ENCODE data around the gene ITGA8. TPM values are rescaled to one million over a fixed set of nuclear protein-coding genes. Genes with fewer than 3 reads are reported as not detected.
"Not testable (repeated sequence)": the region's sequence is repeated elsewhere in the genome, so short reads cannot be mapped to it uniquely, and the experiment has no call there.

The ITGA8 gene
- polyA plus RNA-seq, 3 donors, result 0.35 to 4.3 (median 2.6) TPM

DNA sequence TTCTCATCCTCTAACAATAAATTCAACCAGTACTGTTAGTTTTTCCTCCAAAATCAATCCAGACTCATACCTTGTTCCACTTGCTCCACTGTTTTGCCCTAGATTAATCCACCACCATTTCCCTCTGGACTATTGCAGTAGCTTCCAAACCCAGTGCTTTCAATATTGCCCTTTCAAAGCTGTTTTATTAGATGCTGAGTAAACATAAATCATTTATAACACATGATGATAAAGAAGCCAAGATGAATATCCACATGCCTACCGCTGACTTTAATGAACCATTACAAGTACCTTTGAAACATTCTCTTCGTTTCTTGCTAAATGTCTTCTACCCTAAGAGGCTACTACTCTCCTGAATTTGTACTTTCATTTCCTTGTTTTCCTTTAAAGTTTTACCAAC lies 174.5 kb downstream of the ITGA8 start:
- no peak overlapping the region for H3K27ac ChIP-seq (ENCODE audit: low read depth, low read length)

DNA sequence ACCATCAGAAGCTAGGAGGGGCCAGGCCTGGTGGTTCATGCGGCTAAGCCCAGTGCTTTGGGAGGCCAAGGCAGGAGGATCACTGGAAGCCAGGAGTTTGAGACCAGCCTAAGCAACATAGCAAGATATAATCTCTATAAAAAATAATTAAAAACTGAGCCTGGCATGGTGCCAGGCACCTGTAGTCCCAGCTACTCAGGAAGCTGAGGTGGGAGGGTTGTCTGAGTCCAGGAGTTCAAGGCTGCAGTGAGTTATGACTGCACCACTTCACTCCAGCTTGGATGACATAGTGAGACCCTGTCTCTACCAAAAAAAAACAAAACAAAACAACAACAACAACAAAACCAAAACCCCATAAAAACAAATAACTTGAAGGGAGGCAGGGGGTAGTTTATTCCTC lies 175.7 kb downstream of the ITGA8 start:
- H3K27ac ChIP-seq (ENCODE audit: low read depth, low read length), result no peak overlapping the region
- 95 to 100% (median 100%) methylated on average over 1 of the region's 1 CpG for WGBS, 3 donors

More for the DNA sequence above, 174.5 kb downstream of the ITGA8 start:
- WGBS, 3 donors, result 83 to 93% (median 83%) methylated on average over 2 of the region's 2 CpGs

DNA sequence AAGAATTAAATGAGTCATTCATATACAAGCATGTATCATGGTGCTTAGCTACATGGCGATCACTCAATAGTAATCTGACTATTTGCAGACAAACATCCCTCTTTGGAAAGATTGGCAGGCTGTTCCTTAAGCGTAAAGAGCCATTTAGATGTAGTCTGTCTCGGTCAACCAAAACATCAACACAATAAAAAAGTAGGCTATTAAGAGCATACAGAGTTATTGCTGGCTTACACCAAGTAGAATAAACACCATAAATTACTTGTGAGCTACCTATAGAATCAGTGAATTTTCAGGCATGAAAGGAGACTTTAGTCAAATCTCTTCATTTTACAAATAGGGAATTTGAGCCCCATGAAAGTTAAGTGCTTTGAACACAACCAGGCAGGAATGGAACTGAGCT lies 176.9 kb downstream of the ITGA8 start:
- no peak overlapping the region for H3K27ac ChIP-seq (ENCODE audit: low read depth, low read length)
- 79 to 95% (median 91%) methylated on average over 3 of the region's 3 CpGs for WGBS, 3 donors

DNA sequence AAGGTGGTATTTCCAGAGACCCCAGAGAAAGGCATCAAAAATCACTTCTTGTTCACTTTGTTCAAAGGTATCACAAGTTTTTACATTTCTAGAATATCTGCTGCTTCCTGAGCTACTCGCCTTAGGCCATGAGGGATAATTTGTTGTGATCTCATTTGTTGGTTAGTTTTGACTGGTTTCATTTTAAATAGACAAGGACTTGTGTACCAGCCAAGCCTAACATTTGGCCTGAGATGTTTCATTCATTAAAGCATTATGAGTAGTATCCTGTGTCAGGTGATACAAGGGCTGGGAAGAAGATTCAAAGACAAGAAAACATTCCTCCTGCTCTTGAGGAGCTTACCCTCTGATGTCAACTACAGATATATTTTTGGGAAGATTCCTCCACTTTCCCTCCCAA lies 178.3 kb downstream of the ITGA8 start:
- no peak overlapping the region for H3K27ac ChIP-seq (ENCODE audit: low read depth, low read length)
- WGBS, 3 donors, result 63 to 88% (median 78%) methylated on average over 1 of the region's 1 CpG

DNA sequence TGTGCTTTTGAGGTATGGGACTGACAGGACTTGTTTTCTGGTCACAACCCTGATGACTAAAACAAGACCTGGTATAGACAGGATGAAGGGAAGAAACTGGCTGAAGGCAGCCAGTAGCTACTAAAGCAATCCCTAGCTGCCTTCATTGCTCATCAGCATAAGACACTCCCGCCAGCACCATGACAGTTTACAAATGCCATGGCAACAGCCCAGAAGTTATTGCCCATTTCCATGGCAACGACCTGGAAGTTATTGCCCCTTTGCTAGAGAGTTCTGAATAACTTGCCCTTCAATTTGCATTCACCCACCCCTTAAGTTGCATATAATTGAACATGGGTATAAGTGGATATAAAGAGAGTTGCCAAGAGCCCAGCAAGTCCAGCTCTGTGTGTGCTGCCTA lies 179.0 kb downstream of the ITGA8 start:
- WGBS, 3 donors, result 60 to 81% (median 81%) methylated on average over 2 of the region's 2 CpGs
- no peak overlapping the region for H3K27ac ChIP-seq (ENCODE audit: low read depth, low read length)

DNA sequence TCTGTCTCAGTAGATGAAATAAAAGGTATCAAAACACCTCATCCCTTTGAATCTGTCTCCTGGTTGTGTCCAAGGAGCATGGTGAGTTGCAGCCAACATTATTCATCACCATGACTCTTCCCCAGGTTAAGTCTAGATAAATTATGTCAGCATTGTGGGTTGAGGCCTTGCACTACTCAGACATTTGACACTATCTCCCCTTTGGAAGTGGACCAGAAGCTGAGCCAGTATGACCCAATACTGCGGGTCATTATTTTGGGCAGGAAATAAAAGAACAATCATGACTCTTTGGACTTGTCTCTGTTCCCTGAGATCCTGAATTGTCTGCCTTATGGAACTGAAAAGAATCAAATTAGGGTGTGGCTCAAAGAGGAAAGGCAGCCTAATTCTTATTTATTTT lies 180.5 kb downstream of the ITGA8 start:
- H3K27ac ChIP-seq (ENCODE audit: low read depth, low read length), result no peak overlapping the region
- 58 to 69% (median 63%) methylated on average over 1 of the region's 1 CpG for WGBS, 3 donors

DNA sequence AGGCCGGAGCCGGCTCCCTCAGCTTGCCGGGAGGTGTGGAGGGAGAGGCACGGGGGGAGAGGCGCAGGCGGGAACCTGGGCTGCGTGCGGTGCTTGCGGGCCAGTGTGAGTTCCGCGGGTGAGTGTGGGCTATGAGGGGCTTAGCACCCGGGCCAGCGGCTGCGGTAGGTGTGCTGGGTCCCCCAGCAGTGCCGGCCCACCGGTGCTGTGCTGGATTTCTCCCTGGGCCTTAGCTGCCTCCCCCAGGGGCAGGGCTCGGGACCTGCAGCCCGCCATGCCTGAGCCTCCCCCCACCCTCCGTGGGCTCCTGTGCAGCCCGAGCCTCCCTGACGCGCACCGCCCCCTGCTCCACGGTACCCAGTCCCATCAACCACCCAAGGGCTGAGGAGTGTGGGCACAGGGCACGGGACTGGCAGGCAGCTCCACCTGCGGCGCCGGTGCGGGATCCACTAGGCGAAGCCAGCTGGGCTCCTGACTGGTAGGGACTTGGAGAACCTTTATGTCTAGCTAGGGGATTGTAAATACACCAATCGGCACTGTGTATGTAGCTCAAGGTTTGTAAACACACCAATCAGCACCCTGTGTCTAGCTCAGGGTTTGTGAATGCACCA lies 184.7 kb downstream of the ITGA8 start:
- not testable (repeated sequence) for H3K27ac ChIP-seq (ENCODE audit: low read depth, low read length)
- WGBS, 3 donors, result 91 to 99% (median 93%) methylated on average over 25 to 31 of the region's 31 CpGs

DNA sequence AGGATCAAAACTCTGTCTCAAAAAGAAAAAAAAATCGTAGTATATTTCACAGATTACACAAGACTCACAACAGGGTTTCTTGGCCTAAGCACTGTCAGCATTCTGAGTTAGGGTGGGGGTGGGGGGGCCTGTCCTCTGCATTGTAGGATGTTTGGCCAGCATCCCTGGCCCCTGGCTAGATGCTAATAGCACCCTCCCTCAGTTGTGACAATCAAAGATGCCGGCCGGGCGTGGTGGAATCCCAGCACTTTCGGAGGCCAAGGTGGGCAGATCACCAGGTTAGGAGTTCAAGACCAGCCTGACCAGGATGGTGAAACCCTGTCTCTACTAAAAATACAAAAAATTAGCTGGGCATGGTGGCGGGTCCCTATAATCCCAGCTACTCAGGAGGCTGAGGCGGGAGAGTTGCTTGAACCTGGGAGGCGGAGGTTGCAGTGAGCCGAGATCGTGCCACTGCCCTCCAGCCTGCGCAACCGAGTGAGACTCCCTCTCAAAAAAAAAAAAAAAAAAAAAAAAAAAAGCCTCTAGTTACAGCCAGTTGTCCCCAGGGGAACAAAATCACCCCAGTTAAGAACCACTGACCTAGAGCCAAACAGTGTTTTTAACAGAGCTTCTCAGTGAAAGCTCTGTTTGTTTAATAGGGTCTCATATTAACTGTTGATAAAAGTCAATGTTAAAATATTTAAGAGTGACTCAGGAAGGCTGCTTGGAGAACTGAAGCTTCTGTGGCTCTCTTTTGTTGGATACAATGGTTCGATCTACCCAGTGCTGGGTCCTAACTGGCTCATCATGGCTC lies 187.6 kb downstream of the ITGA8 start:
- WGBS, 3 donors, result 81 to 88% (median 87%) methylated on average over 13 of the region's 13 CpGs
- H3K27ac ChIP-seq (ENCODE audit: low read depth, low read length), result no peak overlapping the region

DNA sequence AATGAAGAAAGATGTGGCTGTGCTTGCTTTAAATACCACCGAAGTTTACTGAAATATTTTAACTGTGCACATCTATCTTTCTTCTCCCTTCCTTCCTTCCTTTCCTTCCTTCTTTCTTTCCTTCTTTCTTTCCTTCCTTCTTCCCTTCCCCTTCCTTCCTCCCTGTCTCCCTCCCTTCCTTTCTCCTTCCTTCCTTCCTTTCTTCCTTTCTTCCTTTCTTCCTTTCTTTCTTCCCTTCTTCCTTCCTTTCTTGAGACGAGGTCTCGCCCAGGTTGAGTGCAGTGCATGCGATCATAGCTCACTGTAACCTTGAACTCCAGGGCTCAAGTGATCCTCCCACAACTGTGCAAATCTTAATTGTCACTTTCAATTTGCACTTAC lies 190.9 kb downstream of the ITGA8 start:
- no peak overlapping the region for H3K27ac ChIP-seq (ENCODE audit: low read depth, low read length)
- WGBS, 3 donors, result 69 to 76% (median 74%) methylated on average over 4 of the region's 4 CpGs

DNA sequence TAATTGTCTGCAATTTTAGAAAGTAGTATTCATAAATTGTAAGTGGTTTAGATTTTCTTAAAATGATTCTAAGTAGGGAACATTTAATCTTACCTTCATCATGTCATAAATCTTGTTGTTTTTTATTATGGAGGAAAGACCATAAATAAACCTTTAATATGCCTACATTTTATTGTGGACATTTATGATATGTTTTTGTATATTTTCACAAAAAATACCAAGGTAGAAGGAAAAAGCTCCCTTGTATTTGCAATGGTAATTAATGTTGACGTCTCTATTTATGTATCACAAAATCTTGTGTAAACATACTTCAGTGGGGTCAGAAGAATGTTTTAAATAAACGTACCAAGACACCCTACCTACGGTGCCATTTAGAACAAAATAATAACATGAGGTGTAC lies 193.0 kb downstream of the ITGA8 start:
- WGBS, 3 donors, result 23 to 48% (median 47%) methylated on average over 3 of the region's 3 CpGs
- no peak overlapping the region for H3K27ac ChIP-seq (ENCODE audit: low read depth, low read length)

DNA sequence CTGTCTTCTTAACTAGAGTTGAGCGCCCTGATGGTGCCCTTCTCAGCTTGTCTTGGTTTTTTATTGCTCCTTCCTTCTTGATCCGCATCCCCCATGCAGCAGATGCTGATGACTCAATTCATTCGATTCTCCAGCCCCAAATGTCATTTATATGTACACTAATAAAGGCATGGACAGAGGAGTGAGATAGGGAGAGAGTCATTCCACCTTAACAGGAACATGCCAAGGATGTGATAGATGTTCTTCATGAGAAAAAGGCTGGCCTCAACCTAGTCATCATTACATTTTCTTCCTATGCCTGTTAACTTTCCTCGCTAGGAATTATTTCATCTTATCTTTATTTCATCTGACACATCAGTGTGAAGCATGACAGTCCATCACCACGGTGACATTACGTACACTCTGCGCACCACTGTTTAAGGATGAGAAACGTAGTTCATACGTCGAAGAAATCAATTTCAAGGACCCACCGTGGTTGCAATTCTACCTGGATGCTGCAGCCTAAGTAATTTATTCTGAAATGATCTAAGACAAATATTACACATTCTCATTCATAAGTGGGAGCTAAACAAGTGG lies 198.3 kb downstream of the ITGA8 start:
- 74 to 86% (median 85%) methylated on average over 11 of the region's 11 CpGs for WGBS, 3 donors

DNA sequence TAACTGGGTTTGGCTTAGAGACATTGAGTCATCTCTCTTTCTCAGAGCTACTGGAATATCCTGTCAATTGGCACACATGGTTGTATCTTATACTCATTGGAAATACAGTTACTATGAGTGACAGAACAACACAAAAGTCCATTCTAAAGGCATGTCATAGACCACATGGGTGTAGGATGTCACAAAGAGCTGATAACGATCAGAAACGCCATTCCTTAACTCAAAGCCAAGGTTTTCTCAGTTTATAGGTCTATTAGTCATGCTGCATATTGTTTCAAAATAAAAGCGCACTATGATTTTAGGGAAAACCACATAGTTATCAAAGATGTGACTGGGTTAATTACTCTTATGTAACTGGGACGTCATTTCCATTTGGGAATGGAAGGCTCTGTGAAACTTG lies 201.5 kb downstream of the ITGA8 start:
- 65 to 69% (median 66%) methylated on average over 4 of the region's 4 CpGs for WGBS, 3 donors
- no peak overlapping the region for H3K27ac ChIP-seq (ENCODE audit: low read depth, low read length)

More for the DNA sequence above, 198.3 kb downstream of the ITGA8 start:
- H3K27ac ChIP-seq (ENCODE audit: low read depth, low read length), result no peak overlapping the region

DNA sequence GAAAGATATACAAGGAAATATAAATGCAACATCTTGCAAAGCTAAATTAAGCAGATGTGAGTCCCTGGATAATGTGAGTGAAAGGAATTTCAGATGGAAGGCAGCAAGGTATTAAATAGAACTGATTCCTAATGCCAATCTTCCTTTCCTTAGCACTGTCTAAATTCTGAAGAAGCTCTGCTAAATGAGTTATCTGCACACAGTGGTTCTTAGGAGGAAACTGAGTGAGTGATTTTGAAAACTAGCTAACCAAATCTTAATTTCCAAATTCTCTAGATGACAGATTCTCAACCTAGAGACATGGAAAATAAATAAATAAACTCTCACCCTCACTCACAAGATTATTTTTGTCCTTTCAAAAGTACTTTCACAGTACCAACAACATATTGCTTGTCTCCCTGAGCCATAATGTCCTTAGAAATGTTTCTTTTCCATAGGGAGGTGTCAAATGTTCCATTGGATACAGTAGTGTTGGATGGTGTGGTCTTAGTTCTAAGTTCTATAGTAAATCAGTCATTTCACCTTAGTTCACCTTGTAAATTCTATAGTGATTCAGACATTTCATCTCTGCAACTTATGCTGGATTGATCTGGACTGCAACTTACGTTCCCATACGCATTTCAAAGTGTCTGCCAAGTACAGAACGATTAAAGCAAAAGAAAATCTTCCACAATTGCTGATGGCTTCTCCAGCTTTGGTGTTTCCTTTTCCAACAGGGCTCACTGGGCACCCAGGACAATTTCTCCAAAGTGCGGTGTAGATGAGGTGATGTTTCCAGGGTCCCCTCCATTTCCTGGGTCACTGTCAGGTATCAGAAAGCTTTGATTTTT lies 203.3 kb downstream of the ITGA8 start:
- no peak overlapping the region for H3K27ac ChIP-seq (ENCODE audit: low read depth, low read length)
- 74 to 91% (median 85%) methylated on average over 4 of the region's 4 CpGs for WGBS, 3 donors

DNA sequence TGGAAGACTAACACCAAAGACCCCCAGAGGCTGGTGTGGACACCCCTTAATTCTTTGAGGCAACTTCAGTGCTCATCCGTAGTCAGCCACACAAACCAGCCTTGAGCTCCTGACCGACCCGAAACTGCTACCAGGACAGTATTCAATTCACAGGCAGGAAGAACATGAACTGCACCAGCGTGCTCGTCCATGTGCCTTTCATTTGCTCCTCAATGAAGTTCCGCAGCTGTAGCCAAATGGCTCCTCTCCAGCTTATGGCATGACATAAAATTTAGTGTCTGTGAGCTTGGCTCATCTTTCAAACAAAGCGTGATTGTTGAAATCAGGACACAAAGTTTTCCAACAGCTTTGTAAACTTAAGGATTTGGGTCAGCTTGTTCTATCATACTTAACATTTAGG lies 204.5 kb downstream of the ITGA8 start:
- no peak overlapping the region for H3K27ac ChIP-seq (ENCODE audit: low read depth, low read length)
- 57 to 70% (median 63%) methylated on average over 7 of the region's 7 CpGs for WGBS, 3 donors

DNA sequence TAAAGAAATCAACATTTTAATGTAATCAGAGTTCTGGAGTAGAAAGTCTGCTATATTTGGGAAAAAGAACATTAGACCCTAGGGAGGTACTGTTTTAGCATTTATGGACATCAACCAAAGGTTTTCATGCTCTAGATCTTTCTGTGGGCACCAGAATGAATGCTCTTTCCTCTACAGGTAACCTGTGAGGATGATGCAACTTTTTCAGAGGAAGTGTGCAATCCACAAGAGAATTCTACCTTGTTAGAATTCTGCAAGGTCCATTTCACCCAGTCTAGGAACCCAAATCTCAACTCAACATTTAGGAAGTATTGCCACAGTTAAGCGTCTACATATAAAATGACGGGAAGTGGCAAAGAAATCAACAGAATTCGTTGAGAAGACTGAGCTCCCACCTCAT lies 208.8 kb downstream of the ITGA8 start:
- 50 to 60% (median 53%) methylated on average over 3 of the region's 3 CpGs for WGBS, 3 donors
- H3K27ac ChIP-seq (ENCODE audit: low read depth, low read length), result no peak overlapping the region

DNA sequence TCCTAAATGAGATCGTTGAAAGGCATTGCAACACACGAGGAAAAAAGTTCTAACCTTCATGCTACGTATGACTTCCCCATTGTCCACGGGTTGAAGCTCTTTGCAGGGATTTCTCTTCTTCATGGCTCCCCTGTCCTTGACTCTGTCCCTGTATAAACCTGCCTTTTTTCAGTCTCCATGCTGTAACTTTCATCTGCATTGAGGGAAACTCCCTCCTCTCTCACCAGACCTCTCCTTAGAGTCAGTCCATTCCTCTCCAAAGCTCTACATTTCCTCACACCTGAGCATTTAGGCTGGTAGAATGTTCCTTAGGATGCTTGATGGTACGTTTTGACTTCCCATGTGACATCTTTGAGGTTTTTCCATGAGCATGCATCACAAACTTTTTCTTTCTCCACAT lies 214.4 kb downstream of the ITGA8 start:
- no peak overlapping the region for H3K27ac ChIP-seq (ENCODE audit: low read depth, low read length)
- WGBS, 3 donors, result 59 to 63% (median 62%) methylated on average over 5 of the region's 5 CpGs

DNA sequence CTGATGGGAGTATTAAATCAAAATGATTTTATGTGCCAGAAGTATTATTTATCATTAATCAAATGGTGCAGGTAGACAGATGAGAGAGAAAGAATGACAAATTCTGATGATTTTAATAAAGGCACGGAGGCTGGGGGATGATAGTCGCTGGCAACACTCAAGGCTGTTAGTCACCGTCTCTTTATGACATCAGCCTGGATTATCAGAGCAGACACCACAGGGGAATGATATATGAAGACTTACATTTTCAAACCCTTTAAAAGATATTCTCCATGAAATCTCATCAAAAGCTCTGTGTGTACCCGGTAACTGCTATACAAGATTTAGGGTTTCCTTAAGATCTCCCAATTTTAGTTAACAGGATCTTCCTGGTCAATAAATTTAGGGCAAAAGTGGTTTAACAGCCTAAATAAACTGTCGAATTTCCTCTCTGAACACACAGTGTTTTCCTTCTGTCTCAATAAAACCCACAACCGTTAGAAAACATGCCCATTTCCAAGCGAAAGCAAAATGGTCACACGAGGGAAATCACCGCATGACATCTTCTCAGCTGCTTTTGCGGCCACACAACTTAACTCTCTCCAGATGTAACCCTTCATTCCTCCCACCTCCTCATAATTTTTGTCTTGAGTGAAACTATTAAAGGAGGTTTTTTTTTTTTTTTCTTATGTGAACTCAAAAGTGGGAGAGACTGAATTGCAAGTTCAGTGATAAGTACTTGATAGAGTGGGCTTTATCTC lies 215.5 kb downstream of the ITGA8 start:
- 20 to 57% (median 26%) methylated on average over 10 of the region's 10 CpGs for WGBS, 3 donors

DNA sequence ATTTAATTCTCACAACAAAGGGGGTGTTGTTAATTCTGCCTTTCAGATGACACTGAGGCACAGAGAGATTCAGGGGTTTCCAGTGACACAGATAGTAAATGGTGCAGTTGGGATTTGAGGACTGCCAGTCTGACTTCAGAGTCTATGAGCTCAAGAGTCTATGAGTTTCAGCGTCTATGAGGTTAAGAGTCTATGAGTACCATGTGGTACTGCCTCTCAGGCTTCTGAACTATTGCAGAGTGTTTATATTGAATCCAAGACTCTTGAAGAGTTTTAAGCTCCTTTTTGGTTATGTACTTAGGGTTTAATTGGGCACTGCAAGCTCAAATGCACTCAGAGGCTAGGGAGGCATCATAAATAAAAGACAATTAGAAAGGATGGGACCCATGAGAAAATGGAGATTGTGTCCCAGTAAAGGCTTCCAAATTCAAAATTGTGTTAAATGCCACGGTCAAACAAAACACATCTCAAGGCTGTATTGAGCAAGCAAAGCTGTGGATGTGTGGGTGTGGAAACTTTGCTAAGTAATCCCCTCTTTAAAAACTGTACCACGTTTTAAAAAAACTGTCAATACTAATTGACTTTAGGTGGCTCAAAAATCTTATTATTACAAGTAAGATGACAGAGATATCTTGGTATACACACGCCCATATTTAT lies 224.7 kb downstream of the ITGA8 start:
- H3K27ac ChIP-seq (ENCODE audit: low read depth, low read length), result no peak overlapping the region
- WGBS, 3 donors, result 43 to 56% (median 52%) methylated on average over 4 of the region's 4 CpGs

More for the DNA sequence above, 215.5 kb downstream of the ITGA8 start:
- H3K27ac ChIP-seq (ENCODE audit: low read depth, low read length), result no peak overlapping the region
